ENCODE data around the gene VWF.

GRCh38 chr12:6033546-6033945 lies 90.9 kb downstream of the VWF start:
- TF ChIP-seq CTCF (conservative IDR thresholded peaks at IDR 0.05; ENCODE audit: low read depth, low read length) (no peak), RFX5 (IDR thresholded peaks at IDR 0.05; ENCODE audit: low read depth, low read length) (no peak), FOS (IDR thresholded peaks at IDR 0.05; ENCODE audit: low read depth, low read length) (no peak), MAFK (IDR thresholded peaks at IDR 0.05; ENCODE audit: low read depth, low read length) (no peak), BHLHE40 (IDR thresholded peaks at IDR 0.05; ENCODE audit: low read depth, low read length) (no peak), RCOR1 (IDR thresholded peaks at IDR 0.05; ENCODE audit: insufficient replicate concordance, low read length) (no peak), MXI1 (IDR thresholded peaks at IDR 0.05; ENCODE audit: borderline replicate concordance, low read depth, low read length) (no peak), USF2 (IDR thresholded peaks at IDR 0.05; ENCODE audit: low read depth, low read length) (no peak), CHD1 (IDR thresholded peaks at IDR 0.05; ENCODE audit: low read depth, low read length) (no peak), POLR2A (IDR thresholded peaks at IDR 0.05; ENCODE audit: low read depth, low read length) (no peak), RAD21 (IDR thresholded peaks at IDR 0.05; ENCODE audit: low read length) (no peak)

Data from IMR-90 (cell line).